Measurements from ENCODE around the gene C10orf88. TPM values are rescaled to one million over a fixed set of nuclear protein-coding genes. Genes with fewer than 3 reads are reported as not detected.

The C10orf88 gene
- total and polyA plus RNA-seq, 2 of the 8 experiments (the other 6 are each of a cell fraction or from before 2014, with no cell fraction given): 3.2 to 11.0 TPM

DNA sequence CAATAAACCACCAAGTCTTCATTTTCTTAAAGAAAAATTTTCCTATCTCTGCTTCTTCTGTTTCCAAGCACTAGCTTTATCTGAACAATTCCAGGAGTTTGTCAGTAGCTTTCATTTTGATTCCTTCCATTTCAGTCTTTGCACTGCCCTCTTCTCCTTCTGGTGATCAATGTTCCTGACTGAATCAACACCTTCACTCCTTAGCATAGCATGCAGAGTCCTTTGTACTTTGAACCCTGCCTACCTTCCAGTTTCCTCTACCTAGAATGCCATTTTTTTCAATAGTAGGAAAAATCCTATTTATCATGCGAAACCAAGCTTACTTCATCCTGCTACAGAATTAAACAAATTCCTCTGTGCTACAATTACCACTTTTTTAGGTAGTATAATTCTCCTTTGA lies 1.9 kb upstream of the C10orf88 start (continued):
- no peak for TF ChIP-seq SP4 (IDR thresholded peaks at IDR 0.05; ENCODE audit: low read length)
- TF ChIP-seq TEAD4 (IDR thresholded peaks at IDR 0.05; ENCODE audit: low read depth, low read length): no peak
